ENCODE data around the gene PARP15. TPM values are rescaled to one million over a fixed set of nuclear protein-coding genes. Genes with fewer than 3 reads are reported as not detected.
"Not testable (repeated sequence)": the region's sequence is repeated elsewhere in the genome, so short reads cannot be mapped to it uniquely, and the experiment has no call there.

Gene PARP15
- total and polyA plus RNA-seq, 2 donors (not counting 1 experiment from before 2014, with no cell fraction given), result 0.62 to 1.2 TPM

DNA sequence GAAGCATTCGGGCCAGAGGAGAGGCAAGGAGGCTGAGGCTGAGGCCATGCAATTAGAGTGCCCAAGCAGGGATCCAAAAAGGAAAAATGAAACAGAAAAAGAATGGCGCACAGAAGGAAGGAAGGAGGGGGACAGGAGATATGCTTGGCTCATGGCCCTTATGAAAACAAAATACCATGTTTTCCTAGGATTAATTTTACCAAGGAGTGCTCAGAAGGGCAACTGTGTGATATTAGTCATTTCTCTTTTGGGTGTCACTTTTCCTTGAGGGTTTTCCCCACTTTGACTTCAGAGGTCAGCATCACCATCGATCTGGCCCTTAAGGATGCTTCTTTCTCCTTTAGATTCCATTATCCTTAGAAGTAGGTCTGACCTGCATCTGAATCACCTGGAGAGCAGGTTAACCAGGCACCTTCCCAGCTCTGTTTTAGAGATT lies 104.5 kb downstream of the PARP15 start:
- H3K27ac ChIP-seq (ENCODE audit: insufficient read depth, low read length), result no peak overlapping the region
- H3K79me2 ChIP-seq (ENCODE audit: control insufficient read depth, insufficient read depth, low read length), result peaks cover 10% of the 10 kb centered on the region
- DNase-seq (ENCODE audit: low read depth in 2 of 2), result no peak
- H3K9ac ChIP-seq (ENCODE audit: insufficient read depth, low read length), result no peak overlapping the region
- H2AFZ ChIP-seq (ENCODE audit: low read length), result no peak overlapping the region
- no peaks in the 10 kb centered on the region for H3K36me3 ChIP-seq (ENCODE audit: control insufficient read depth, insufficient read depth, low read length)
- no peaks in the 10 kb centered on the region for H3K27me3 ChIP-seq (ENCODE audit: control insufficient read depth, insufficient read depth, low read length)
- H3K9me3 ChIP-seq (ENCODE audit: control insufficient read depth, insufficient read depth, low read depth, low read length), result no peaks in the 10 kb centered on the region
- no peak for TF ChIP-seq EZH2 (IDR thresholded peaks at IDR 0.05; ENCODE audit: low read length, missing control alignments)
- TF ChIP-seq, protein P1, sequence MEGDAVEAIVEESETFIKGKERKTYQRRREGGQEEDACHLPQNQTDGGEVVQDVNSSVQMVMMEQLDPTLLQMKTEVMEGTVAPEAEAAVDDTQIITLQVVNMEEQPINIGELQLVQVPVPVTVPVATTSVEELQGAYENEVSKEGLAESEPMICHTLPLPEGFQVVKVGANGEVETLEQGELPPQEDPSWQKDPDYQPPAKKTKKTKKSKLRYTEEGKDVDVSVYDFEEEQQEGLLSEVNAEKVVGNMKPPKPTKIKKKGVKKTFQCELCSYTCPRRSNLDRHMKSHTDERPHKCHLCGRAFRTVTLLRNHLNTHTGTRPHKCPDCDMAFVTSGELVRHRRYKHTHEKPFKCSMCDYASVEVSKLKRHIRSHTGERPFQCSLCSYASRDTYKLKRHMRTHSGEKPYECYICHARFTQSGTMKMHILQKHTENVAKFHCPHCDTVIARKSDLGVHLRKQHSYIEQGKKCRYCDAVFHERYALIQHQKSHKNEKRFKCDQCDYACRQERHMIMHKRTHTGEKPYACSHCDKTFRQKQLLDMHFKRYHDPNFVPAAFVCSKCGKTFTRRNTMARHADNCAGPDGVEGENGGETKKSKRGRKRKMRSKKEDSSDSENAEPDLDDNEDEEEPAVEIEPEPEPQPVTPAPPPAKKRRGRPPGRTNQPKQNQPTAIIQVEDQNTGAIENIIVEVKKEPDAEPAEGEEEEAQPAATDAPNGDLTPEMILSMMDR (conservative IDR thresholded peaks at IDR 0.05 in 1 of 2, IDR thresholded peaks at IDR 0.05 in 1 of 2; ENCODE audit: low read depth in 1 of 2, low read length in 2 of 2), result no peak
- peaks cover 12% of the 10 kb centered on the region for H3K4me1 ChIP-seq (ENCODE audit: control insufficient read depth, extremely low read depth, insufficient read depth, low read length)
- H3K4me2 ChIP-seq (ENCODE audit: extremely low read depth, insufficient read depth, low read length), result peak overlapping the region; percentile 99
- H4K20me1 ChIP-seq (ENCODE audit: control insufficient read depth, extremely low read depth, insufficient read depth, low read length), result no peaks in the 10 kb centered on the region
- H3K4me3 ChIP-seq (replicated peaks in 1 of 4; ENCODE audit: control extremely low read depth in 1 of 4, insufficient read depth in 1 of 4, low read depth in 3 of 4, low read length in 4 of 4), result peak overlapping the region; percentile 72 to 82 (median 79)

DNA sequence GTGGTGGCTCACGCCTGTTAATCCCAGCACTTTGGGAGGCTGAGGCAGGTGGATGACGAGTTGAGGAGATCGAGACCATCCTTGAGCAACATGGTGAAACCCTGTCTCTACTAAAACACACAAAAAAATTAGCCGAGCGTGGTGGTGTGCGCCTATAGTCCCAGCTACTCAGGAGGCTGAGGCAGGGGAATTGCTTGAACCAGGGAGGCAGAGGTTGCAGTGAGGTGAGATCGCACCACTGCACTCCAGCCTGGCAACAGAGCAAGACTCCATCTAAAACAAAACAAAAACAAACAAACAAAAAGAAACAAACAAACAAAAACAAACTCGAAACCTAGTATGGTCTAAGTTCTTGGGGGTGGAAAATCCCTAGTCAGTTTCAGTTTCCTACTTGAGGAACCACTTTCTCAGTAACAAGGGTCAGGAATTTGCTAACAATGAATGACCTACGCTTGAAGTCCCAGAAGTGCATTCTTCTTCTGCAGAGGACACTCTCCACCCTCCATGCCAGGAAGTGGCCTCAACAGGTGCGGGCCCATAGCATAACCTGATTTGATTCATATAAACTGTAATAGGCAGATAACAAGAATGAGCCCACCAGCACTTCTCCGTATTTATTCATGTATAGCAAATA lies 105.4 kb downstream of the PARP15 start:
- not testable (repeated sequence) for H4K20me1 ChIP-seq (ENCODE audit: control insufficient read depth, extremely low read depth, insufficient read depth, low read length); H3K36me3 ChIP-seq (ENCODE audit: control insufficient read depth, insufficient read depth, low read length); H3K27me3 ChIP-seq (ENCODE audit: control insufficient read depth, insufficient read depth, low read length); H3K4me3 ChIP-seq (replicated peaks in 1 of 4; ENCODE audit: control extremely low read depth in 1 of 4, insufficient read depth in 1 of 4, low read depth in 3 of 4, low read length in 4 of 4); H2AFZ ChIP-seq (ENCODE audit: low read length); H3K27ac ChIP-seq (ENCODE audit: insufficient read depth, low read length); H3K9ac ChIP-seq (ENCODE audit: insufficient read depth, low read length); H3K4me2 ChIP-seq (ENCODE audit: extremely low read depth, insufficient read depth, low read length); H3K9me3 ChIP-seq (ENCODE audit: control insufficient read depth, insufficient read depth, low read depth, low read length); DNase-seq (ENCODE audit: low read depth in 2 of 2); H3K79me2 ChIP-seq (ENCODE audit: control insufficient read depth, insufficient read depth, low read length)
- H3K4me1 ChIP-seq (ENCODE audit: control insufficient read depth, extremely low read depth, insufficient read depth, low read length), result peaks cover 11% of the 10 kb centered on the region

DNA sequence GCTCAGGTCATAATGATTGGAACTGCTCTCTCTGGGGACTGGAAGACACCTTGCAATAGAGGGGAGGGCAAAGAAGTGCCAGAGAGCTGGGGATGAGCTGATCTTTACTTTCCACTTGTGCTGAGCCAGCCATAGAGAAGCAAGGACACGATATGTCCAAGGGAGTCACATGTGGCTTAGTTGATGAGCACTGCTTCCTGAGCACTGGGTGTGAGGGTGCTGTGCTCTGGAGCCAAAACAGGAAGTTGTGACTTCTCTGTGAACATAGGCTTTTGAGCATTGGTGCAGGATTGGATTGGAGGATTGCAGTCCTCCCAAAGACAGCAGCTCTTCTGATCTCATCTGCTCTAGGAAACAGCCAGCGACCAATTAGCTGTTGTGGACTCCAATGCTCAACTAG lies 109.8 kb downstream of the PARP15 start:
- TF ChIP-seq, protein P1 (conservative IDR thresholded peaks at IDR 0.05 in 1 of 2, IDR thresholded peaks at IDR 0.05 in 1 of 2; ENCODE audit: low read depth in 1 of 2, low read length in 2 of 2), result no peak
- TF ChIP-seq EZH2 (IDR thresholded peaks at IDR 0.05; ENCODE audit: low read length, missing control alignments), result no peak
- H2AFZ ChIP-seq (ENCODE audit: low read length), result no peak overlapping the region
- H4K20me1 ChIP-seq (ENCODE audit: control insufficient read depth, extremely low read depth, insufficient read depth, low read length), result no peaks in the 10 kb centered on the region
- H3K4me3 ChIP-seq (replicated peaks in 1 of 4; ENCODE audit: control extremely low read depth in 1 of 4, insufficient read depth in 1 of 4, low read depth in 3 of 4, low read length in 4 of 4), result no peak overlapping the region
- no peaks in the 10 kb centered on the region for H3K27me3 ChIP-seq (ENCODE audit: control insufficient read depth, insufficient read depth, low read length)
- no peak overlapping the region for H3K27ac ChIP-seq (ENCODE audit: insufficient read depth, low read length)
- no peak overlapping the region for H3K4me2 ChIP-seq (ENCODE audit: extremely low read depth, insufficient read depth, low read length)
- DNase-seq (ENCODE audit: low read depth in 2 of 2), result no peak
- H3K36me3 ChIP-seq (ENCODE audit: control insufficient read depth, insufficient read depth, low read length), result peaks cover 1% of the 10 kb centered on the region
- no peak overlapping the region for H3K9ac ChIP-seq (ENCODE audit: insufficient read depth, low read length)
- H3K79me2 ChIP-seq (ENCODE audit: control insufficient read depth, insufficient read depth, low read length), result no peaks in the 10 kb centered on the region
- H3K9me3 ChIP-seq (ENCODE audit: control insufficient read depth, insufficient read depth, low read depth, low read length), result no peaks in the 10 kb centered on the region
- H3K4me1 ChIP-seq (ENCODE audit: control insufficient read depth, extremely low read depth, insufficient read depth, low read length), result no peaks in the 10 kb centered on the region

Other genes starting within 250 kb of the PARP15 start
- gene MIX23, start 194.4 kb upstream of the PARP15 start, total RNA-seq, result 30.9 and 57.8 TPM in 2 replicates
- gene MIX23, start 194.4 kb upstream of the PARP15 start, polyA plus RNA-seq, result 22.3 and 26.7 TPM in 2 replicates
- 16.7 and 16.9 TPM in 2 replicates for gene FAM162A, start 193.5 kb upstream of the PARP15 start, total RNA-seq
- gene FAM162A, start 193.5 kb upstream of the PARP15 start, polyA plus RNA-seq, result 37.0 and 47.6 TPM in 2 replicates
- 5.4 and 6.6 TPM in 2 replicates for gene WDR5B, start 161.6 kb upstream of the PARP15 start, total RNA-seq
- gene WDR5B, start 161.6 kb upstream of the PARP15 start, polyA plus RNA-seq, result 5.5 and 7.2 TPM in 2 replicates
- 21.3 and 23.9 TPM in 2 replicates for gene KPNA1, start 62.7 kb upstream of the PARP15 start, total RNA-seq
- gene KPNA1, start 62.7 kb upstream of the PARP15 start, polyA plus RNA-seq, result 54.5 and 56.0 TPM in 2 replicates
- 44.2 and 56.0 TPM in 2 replicates for gene PARP9, start 13.3 kb upstream of the PARP15 start, total RNA-seq
- 39.2 and 50.0 TPM in 2 replicates for gene PARP9, start 13.3 kb upstream of the PARP15 start, polyA plus RNA-seq
- 24.4 and 31.9 TPM in 2 replicates for gene DTX3L, start 13.3 kb upstream of the PARP15 start, total RNA-seq
- gene DTX3L, start 13.3 kb upstream of the PARP15 start, polyA plus RNA-seq, result 14.5 and 15.9 TPM in 2 replicates
- gene PARP14, start 103.2 kb downstream of the PARP15 start, total RNA-seq, result 71.7 and 78.3 TPM in 2 replicates
- 27.1 and 35.6 TPM in 2 replicates for gene PARP14, start 103.2 kb downstream of the PARP15 start, polyA plus RNA-seq
- 12.4 and 14.4 TPM in 2 replicates for gene HSPBAP1, start 216.2 kb downstream of the PARP15 start, total RNA-seq
- 5.2 and 5.4 TPM in 2 replicates for gene HSPBAP1, start 216.2 kb downstream of the PARP15 start, polyA plus RNA-seq
- 19.3 and 20.6 TPM in 2 replicates for gene SLC49A4, start 217.4 kb downstream of the PARP15 start, total RNA-seq
- 14.5 and 15.0 TPM in 2 replicates for gene SLC49A4, start 217.4 kb downstream of the PARP15 start, polyA plus RNA-seq